WTC11 (cell line): ENCODE measurements around the gene NR2F2. TPM values are rescaled to one million over a fixed set of nuclear protein-coding genes. Genes with fewer than 3 reads are reported as not detected.

Source experiments
- ATAC-seq: fragments of 200-7000 bp; cut with Tn5 transposase; 2 replicates; pipeline ENCODE4 v1.10.0; 2021; ENCODE audit warnings: mild to moderate bottlenecking, moderate library complexity
- CTCF ChIA-PET: fragments of 300-600 bp; sonication (Branson Sonifier 250); formaldehyde crosslinking; loops from one replicate; lab custom pipeline; 2021; ENCODE audit warnings: antibody characterized with exemption; lab: Charles Lee
- POLR2A ChIA-PET: fragments of 350-600 bp; sonication (Branson Sonifier 250); formaldehyde crosslinking; loops from one replicate; lab custom pipeline; 2021; ENCODE audit warnings: antibody characterized with exemption; lab: Charles Lee
- DNase-seq: peaks from one replicate; pipeline ENCODE4 v3.0.0; 2021; ENCODE audit warnings: low spot score
- H3K27ac Mint-ChIP-seq: 2 replicates; pipeline ENCODE4 v1.8.0; 2021; ENCODE audit warnings: mixed read lengths
- H3K27me3 Mint-ChIP-seq: 2 replicates; pipeline ENCODE4 v1.8.0; 2021; ENCODE audit warnings: low read depth, mild to moderate bottlenecking, moderate library complexity, mixed read lengths
- H3K36me3 Mint-ChIP-seq: 2 replicates; pipeline ENCODE4 v1.8.0; 2021; ENCODE audit warnings: mixed read lengths
- H3K4me1 Mint-ChIP-seq: 2 replicates; pipeline ENCODE4 v1.8.0; 2022; ENCODE audit warnings: mixed read lengths
- H3K4me3 Mint-ChIP-seq: 2 replicates; pipeline ENCODE4 v1.8.0; 2021; ENCODE audit warnings: mild to moderate bottlenecking, moderate library complexity, mixed read lengths
- H3K9me3 Mint-ChIP-seq: 2 replicates; pipeline ENCODE4 v1.8.0; 2021; ENCODE audit warnings: mixed read lengths
- ESRRA ChIP-seq: sonication (generic); formaldehyde crosslinking; IDR thresholded peaks from 2 replicates; pipeline ENCODE4 v1.8.1; 2022; ENCODE audit warnings: mild to moderate bottlenecking, missing genetic modification reagents, borderline replicate concordance
- FOXJ3 ChIP-seq: sonication (generic); formaldehyde crosslinking; IDR thresholded peaks from 2 replicates; pipeline ENCODE4 v1.9.0; 2021; ENCODE audit warnings: missing genetic modification reagents, mild to moderate bottlenecking, borderline replicate concordance
- NR3C1 ChIP-seq: sonication (generic); formaldehyde crosslinking; conservative IDR thresholded peaks from 2 replicates; pipeline ENCODE4 v1.8.1; 2023; ENCODE audit warnings: low read depth, mild to moderate bottlenecking, missing genetic modification reagents
- RORB ChIP-seq: fragments of 250-450 bp; sonication (Bioruptor Pico); IDR thresholded peaks from 2 replicates; pipeline ENCODE4 v1.9.0; 2021; ENCODE audit warnings: mild to moderate bottlenecking
- SP1 ChIP-seq: sonication (generic); formaldehyde crosslinking; conservative IDR thresholded peaks from 2 replicates; pipeline ENCODE4 v1.8.1; 2022; ENCODE audit warnings: missing genetic modification reagents
- ZNF138 ChIP-seq: sonication (generic); formaldehyde crosslinking; conservative IDR thresholded peaks from 2 replicates; pipeline ENCODE4 v1.8.1; 2022; ENCODE audit warnings: mild to moderate bottlenecking, moderate library complexity, missing genetic modification reagents
- ZNF232 ChIP-seq: sonication (generic); formaldehyde crosslinking; IDR thresholded peaks from 2 replicates; pipeline ENCODE4 v1.8.0; 2022; ENCODE audit warnings: mild to moderate bottlenecking, missing genetic modification reagents
- ZNF396 ChIP-seq: fragments of 250-450 bp; sonication (Bioruptor Pico); IDR thresholded peaks from 2 replicates; pipeline ENCODE4 v1.8.0; 2021; ENCODE audit warnings: mild to moderate bottlenecking, moderate library complexity, borderline replicate concordance
- total RNA-seq: library from RNA; stranded (reverse); gene quantifications from 3 replicates; pipeline ENCODE4 v1.2.3, GENCODE V29; 2021
- TF ChIP-seq, protein P1 (sequence below): sonication (generic); formaldehyde crosslinking; IDR thresholded peaks from 2 replicates; pipeline ENCODE4 v1.8.1; 2023; ENCODE audit warnings: mild to moderate bottlenecking, missing genetic modification reagents, borderline replicate concordance
- TF ChIP-seq, protein P2 (sequence below): sonication (generic); formaldehyde crosslinking; IDR thresholded peaks from 2 replicates; pipeline ENCODE4 v1.8.1; 2022; ENCODE audit warnings: mild to moderate bottlenecking, moderate library complexity, missing genetic modification reagents
- TF ChIP-seq, protein P3 (sequence below): sonication (generic); formaldehyde crosslinking; IDR thresholded peaks from 2 replicates; pipeline ENCODE4 v1.8.1; 2023; ENCODE audit warnings: mild to moderate bottlenecking, missing genetic modification reagents
- TF ChIP-seq, protein P4 (sequence below): sonication (generic); formaldehyde crosslinking; IDR thresholded peaks from 2 replicates; pipeline ENCODE4 v1.8.0; 2022; ENCODE audit warnings: mild to moderate bottlenecking, missing genetic modification reagents
- TF ChIP-seq, protein P5 (sequence below): sonication (generic); formaldehyde crosslinking; IDR thresholded peaks from 2 replicates; pipeline ENCODE4 v1.8.1; 2022; ENCODE audit warnings: low read depth, mild to moderate bottlenecking, moderate library complexity, missing genetic modification reagents, borderline replicate concordance

Gene NR2F2
- total RNA-seq, 1 experiment from 2014 or later, result 0.57 TPM

DNA sequence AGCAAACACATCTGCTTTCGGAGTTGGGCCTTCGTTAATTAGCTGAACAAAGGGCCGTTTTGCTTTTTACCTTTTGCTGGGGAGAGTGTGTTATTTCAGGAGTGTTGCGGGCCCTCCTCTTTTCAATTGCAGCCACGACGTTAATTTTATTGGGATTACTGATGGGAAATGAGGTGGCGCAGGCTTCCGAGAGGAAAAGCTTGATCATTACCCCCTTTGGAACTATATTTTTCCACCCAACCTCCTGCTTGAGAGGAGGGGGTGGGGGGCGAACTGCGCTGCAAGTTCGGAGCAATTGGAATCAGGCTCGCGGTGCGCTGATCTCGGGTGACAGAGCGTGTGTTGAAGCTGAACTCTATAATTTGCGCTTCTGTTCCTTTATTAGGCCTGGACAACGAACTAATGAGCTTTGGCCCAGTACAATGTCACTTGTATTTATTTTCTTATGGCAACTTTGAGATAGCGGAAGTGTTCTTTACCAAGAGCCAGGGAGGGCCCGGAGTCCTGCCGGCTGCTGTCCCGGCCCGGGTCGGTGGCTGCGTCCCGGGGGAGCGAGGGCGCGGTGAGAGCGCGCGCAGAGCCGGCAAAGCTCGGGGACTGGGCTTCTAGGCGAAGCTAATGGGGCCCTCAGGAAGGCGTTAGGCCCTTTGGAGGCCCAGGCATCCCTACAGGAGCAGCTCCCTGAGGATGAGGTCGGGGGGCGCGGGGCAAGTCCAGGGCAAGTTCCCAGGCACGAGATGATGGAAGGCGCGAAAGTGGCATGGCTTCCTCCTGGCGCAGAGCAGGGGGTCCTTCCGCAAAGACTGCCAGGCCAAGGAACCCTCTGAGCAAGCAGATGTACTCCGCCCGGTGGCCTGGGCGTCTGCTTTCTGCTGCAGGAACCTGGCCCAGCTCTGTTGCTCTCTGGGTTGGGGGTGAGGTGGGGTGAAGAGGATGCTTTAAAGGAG is 12.9 kb downstream of the NR2F2 start (continued):
- TF ChIP-seq, protein P1, sequence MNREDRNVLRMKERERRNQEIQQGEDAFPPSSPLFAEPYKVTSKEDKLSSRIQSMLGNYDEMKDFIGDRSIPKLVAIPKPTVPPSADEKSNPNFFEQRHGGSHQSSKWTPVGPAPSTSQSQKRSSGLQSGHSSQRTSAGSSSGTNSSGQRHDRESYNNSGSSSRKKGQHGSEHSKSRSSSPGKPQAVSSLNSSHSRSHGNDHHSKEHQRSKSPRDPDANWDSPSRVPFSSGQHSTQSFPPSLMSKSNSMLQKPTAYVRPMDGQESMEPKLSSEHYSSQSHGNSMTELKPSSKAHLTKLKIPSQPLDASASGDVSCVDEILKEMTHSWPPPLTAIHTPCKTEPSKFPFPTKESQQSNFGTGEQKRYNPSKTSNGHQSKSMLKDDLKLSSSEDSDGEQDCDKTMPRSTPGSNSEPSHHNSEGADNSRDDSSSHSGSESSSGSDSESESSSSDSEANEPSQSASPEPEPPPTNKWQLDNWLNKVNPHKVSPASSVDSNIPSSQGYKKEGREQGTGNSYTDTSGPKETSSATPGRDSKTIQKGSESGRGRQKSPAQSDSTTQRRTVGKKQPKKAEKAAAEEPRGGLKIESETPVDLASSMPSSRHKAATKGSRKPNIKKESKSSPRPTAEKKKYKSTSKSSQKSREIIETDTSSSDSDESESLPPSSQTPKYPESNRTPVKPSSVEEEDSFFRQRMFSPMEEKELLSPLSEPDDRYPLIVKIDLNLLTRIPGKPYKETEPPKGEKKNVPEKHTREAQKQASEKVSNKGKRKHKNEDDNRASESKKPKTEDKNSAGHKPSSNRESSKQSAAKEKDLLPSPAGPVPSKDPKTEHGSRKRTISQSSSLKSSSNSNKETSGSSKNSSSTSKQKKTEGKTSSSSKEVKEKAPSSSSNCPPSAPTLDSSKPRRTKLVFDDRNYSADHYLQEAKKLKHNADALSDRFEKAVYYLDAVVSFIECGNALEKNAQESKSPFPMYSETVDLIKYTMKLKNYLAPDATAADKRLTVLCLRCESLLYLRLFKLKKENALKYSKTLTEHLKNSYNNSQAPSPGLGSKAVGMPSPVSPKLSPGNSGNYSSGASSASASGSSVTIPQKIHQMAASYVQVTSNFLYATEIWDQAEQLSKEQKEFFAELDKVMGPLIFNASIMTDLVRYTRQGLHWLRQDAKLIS, result no peak
- TF ChIP-seq ZNF138 (CRISPR knock-in tag), result no peak
- TF ChIP-seq ZNF232, result no peak
- no peak for TF ChIP-seq FOXJ3 (CRISPR knock-in tag)
- no peak for TF ChIP-seq NR3C1
- TF ChIP-seq, protein P2, sequence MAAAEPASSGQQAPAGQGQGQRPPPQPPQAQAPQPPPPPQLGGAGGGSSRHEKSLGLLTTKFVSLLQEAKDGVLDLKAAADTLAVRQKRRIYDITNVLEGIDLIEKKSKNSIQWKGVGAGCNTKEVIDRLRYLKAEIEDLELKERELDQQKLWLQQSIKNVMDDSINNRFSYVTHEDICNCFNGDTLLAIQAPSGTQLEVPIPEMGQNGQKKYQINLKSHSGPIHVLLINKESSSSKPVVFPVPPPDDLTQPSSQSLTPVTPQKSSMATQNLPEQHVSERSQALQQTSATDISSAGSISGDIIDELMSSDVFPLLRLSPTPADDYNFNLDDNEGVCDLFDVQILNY (CRISPR knock-in tag), result no peak
- no peak for TF ChIP-seq ESRRA (CRISPR knock-in tag)
- TF ChIP-seq, protein P3, sequence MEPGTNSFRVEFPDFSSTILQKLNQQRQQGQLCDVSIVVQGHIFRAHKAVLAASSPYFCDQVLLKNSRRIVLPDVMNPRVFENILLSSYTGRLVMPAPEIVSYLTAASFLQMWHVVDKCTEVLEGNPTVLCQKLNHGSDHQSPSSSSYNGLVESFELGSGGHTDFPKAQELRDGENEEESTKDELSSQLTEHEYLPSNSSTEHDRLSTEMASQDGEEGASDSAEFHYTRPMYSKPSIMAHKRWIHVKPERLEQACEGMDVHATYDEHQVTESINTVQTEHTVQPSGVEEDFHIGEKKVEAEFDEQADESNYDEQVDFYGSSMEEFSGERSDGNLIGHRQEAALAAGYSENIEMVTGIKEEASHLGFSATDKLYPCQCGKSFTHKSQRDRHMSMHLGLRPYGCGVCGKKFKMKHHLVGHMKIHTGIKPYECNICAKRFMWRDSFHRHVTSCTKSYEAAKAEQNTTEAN (CRISPR knock-in tag), result no peak
- TF ChIP-seq, protein P4, sequence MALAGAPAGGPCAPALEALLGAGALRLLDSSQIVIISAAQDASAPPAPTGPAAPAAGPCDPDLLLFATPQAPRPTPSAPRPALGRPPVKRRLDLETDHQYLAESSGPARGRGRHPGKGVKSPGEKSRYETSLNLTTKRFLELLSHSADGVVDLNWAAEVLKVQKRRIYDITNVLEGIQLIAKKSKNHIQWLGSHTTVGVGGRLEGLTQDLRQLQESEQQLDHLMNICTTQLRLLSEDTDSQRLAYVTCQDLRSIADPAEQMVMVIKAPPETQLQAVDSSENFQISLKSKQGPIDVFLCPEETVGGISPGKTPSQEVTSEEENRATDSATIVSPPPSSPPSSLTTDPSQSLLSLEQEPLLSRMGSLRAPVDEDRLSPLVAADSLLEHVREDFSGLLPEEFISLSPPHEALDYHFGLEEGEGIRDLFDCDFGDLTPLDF (CRISPR knock-in tag), result no peak
- no peak for TF ChIP-seq RORB
- TF ChIP-seq, protein P5, sequence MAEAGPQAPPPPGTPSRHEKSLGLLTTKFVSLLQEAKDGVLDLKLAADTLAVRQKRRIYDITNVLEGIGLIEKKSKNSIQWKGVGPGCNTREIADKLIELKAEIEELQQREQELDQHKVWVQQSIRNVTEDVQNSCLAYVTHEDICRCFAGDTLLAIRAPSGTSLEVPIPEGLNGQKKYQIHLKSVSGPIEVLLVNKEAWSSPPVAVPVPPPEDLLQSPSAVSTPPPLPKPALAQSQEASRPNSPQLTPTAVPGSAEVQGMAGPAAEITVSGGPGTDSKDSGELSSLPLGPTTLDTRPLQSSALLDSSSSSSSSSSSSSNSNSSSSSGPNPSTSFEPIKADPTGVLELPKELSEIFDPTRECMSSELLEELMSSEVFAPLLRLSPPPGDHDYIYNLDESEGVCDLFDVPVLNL, result no peak
- no peak for TF ChIP-seq ZNF396 (CRISPR knock-in tag)
- no peak for TF ChIP-seq SP1 (CRISPR knock-in tag)

DNA sequence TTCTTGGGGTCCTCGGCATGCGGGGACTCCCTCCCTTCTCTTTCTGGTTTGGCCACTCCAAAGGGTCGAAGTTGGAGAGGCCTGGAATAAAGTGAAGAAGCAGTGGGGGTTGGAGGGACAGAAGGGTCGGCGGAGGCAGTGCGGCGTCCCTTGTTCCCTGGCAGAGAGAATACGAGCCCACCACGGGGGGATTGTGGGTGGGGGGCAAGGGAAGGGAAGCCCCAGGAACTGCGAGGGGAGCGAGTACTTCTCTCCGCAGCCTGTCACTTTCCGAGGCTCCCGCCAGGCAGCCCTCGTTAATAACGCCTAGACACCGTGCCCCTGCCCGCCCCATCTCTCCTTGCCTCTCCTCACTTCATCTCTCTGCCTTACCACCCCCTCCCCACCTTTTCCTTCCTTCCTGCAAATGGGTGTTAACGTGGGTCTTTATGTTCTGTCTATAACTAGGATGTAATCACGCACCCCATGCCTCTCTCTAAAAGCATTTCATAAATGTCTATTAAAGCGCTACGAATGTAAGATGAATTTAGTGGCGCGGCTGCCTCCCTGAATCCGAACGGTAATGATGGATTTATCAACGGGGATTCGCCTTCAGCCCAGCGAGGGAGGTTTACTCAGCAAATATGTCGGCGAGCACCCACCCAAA is 13.7 kb downstream of the NR2F2 start:
- peak; percentile 24 for DNase-seq

More for the DNA sequence above, 13.7 kb downstream of the NR2F2 start:
- CTCF ChIA-PET, result interaction anchor here (0.8 to 4.1 kb wide), 8 partner anchors 9 to 245 kb away, joined by 3 to 76 read pairs (median 6); no protein-coding TSS in a partner anchor
- H3K27ac Mint-ChIP-seq, result no peak overlapping the region
- peaks cover 87% of the 10 kb centered on the region for H3K4me1 Mint-ChIP-seq
- no peaks in the 10 kb centered on the region for H3K9me3 Mint-ChIP-seq
- no peak for TF ChIP-seq RORB
- peaks cover 15% of the 10 kb centered on the region for H3K27me3 Mint-ChIP-seq
- H3K4me3 Mint-ChIP-seq, result peak overlapping the region; percentile 81
- POLR2A ChIA-PET, result no interaction called here
- no peaks in the 10 kb centered on the region for H3K36me3 Mint-ChIP-seq
- no peak for ATAC-seq
